Aorta (tissue), 5 donors: ENCODE results near the gene PTPRM. TPM values are rescaled to one million over a fixed set of nuclear protein-coding genes. Genes with fewer than 3 reads are reported as not detected.
A peak's percentile ranks its signal among the peaks of the same experiment; 100 is the strongest.

ENCODE experiments used
- ATAC-seq: fragments of 200-7000 bp; cut with Tn5 transposase; one replicate; pipeline ENCODE4 v1.9.1; 2022; ENCODE audit warnings: moderate library complexity; ENCODE audit not compliant: low FRiP score
- DNase-seq, 2 donors: peaks; one replicate each; pipeline ENCODE4 v3.0.0-alpha.2; 2020
- H3K27ac ChIP-seq, 2 donors: one replicate each; pipeline ENCODE4 v1.5.1; 2013; ENCODE audit warnings: low read length in 2 of 2, mild to moderate bottlenecking in 2 of 2, moderate library complexity in 2 of 2, control low read depth in 1 of 2, inconsistent platforms in 1 of 2, low read depth in 1 of 2
- H3K27me3 ChIP-seq, 2 donors: one replicate each; pipeline ENCODE4 v1.6.1; 2013; ENCODE audit warnings: control low read depth in 1 of 2, low read length in 1 of 2, mild to moderate bottlenecking in 1 of 2, moderate library complexity in 1 of 2; ENCODE audit not compliant: insufficient read depth in 2 of 2, control insufficient read depth in 1 of 2
- H3K36me3 ChIP-seq, 2 donors: one replicate each; pipeline ENCODE4 v1.6.1; 2013; ENCODE audit warnings: control low read depth in 1 of 2, low read length in 1 of 2, mild to moderate bottlenecking in 1 of 2; ENCODE audit not compliant: insufficient read depth in 2 of 2, control insufficient read depth in 1 of 2
- H3K4me1 ChIP-seq, 2 donors: one replicate each; pipeline ENCODE4 v1.6.1; 2013; ENCODE audit warnings: low read length in 2 of 2, control low read depth in 1 of 2, mild to moderate bottlenecking in 1 of 2, moderate library complexity in 1 of 2; ENCODE audit not compliant: insufficient read depth in 2 of 2, control insufficient read depth in 1 of 2
- H3K4me3 ChIP-seq, 2 donors: one replicate each; pipeline ENCODE4 v1.5.1; 2013; ENCODE audit warnings: low read length in 2 of 2, control low read depth in 1 of 2, mild to moderate bottlenecking in 1 of 2
- H3K9me3 ChIP-seq: one replicate; pipeline ENCODE4 v1.6.1; 2013; ENCODE audit warnings: mild to moderate bottlenecking, low read length; ENCODE audit not compliant: control insufficient read depth
- WGBS, 2 donors: extraction: QIAGEN DNeasy Blood & Tissue Kit; methylation state at CpG; one replicate each; pipeline ENCODE4 v1.1.7; 2013; 5-methylcytosine and 5-hydroxymethylcytosine counted together
- intact Hi-C, 2 donors: fragments of 100-400 bp; cut with DNase I; formaldehyde crosslinking; loops; one replicate each; pipeline versions ENCODE4 v1.14.2 to v1.15.0; 2022
- polyA plus RNA-seq, 2 donors: library from polyadenylated mRNA; stranded (reverse); fragments of 200-250 nt; gene quantifications; one replicate each; pipeline ENCODE4 v1.2.3, GENCODE V29; 2013
- total RNA-seq, 2 donors: library from RNA; stranded (reverse); fragmentation: NEBNext Ultra II Directional; extraction: Animal tissue kit (Norgen Biotek cat#: 25700); gene quantifications; one replicate each; pipeline ENCODE4 v1.2.1, GENCODE V29; 2021
- donor health status: healthy with polysubstance abuse.
- donor health status: Bipolar disorder and iron deficiency.
- donor health status: DM: no; HTN: no; CAD: no.
- donor health status: DM: no; HTN: no; CAD: no.
- donor health status: DM: yes; HTN: yes; CAD: no.

Gene PTPRM
- total and polyA plus RNA-seq, 4 donors = 10.6 to 98.9 (median 65.6) TPM

- ATAC-seq (no peak), DNase-seq (no peak)
- Histone ChIP-seq H3K9me3 (no peaks in the 10 kb centered on the region), H3K36me3 (no peaks in the 10 kb centered on the region), H3K4me3 (no peak overlapping the region), H3K27me3 (no peaks in the 10 kb centered on the region), H3K4me1 (peaks cover 0 to 8% of the 10 kb centered on the region in 2 donors), H3K27ac (no peak overlapping the region)
- intact Hi-C loops = no loop called here
These were observed 55.6 kb downstream of the PTPRM start for GRCh38 chr18:7622721-7623120.

DNA sequence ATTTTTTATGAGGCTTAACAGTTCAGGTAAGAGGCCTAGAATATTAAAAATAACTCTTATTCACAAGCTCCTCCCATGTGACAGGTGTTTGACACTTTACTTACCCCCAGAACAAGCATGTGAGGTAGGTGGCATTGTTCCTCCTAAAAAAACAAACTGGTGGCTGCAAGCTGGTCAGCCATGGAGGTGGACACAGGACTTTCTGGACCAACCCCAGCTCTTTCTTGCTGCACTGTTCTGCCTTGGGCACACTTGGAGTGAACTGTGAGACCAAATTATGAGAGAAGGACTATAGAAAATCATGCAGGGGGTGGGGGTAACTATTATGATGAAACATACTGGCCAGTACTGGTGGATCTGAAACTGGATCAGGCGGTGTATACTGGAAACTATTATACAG lies 56.6 kb downstream of the PTPRM start:
- peaks cover 0 to 6% of the 10 kb centered on the region in 2 donors for H3K4me1 ChIP-seq
- 95 to 100% methylated on average over 1 of the region's 1 CpG for WGBS, 2 donors
- intact Hi-C loops = no loop called here

DNA sequence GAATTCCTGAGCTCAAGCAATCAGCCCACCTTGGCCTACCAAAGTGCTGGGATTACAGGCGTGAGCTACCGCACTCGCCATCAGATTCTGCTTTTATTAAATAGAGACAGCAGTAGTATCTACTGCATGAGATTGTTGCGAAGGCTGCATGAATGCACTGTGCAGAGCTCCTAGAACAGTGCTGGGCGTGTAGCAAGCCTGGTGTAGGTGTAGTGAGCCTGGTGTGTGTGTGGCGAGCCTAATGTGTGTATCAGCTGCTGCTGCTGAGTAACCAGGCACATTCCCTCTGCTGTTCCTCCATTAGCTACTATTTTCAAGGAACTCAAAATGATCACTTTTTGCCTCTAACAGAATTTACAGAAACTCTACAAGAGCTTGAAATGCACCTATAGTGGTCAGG lies 57.6 kb downstream of the PTPRM start:
- DNase-seq = no peak
- no peak overlapping the region for H3K4me3 ChIP-seq
- H3K27me3 ChIP-seq = no peaks in the 10 kb centered on the region
- 95 to 96% methylated on average over 6 of the region's 6 CpGs for WGBS, 2 donors
- peaks cover 0 to 5% of the 10 kb centered on the region in 2 donors for H3K4me1 ChIP-seq
- H3K36me3 ChIP-seq = no peaks in the 10 kb centered on the region
- intact Hi-C loops = no loop called here
- no peaks in the 10 kb centered on the region for H3K9me3 ChIP-seq
- H3K27ac ChIP-seq = no peak overlapping the region
- no peak for ATAC-seq

More for the DNA sequence above, 56.6 kb downstream of the PTPRM start:
- Histone ChIP-seq H3K27me3 (no peaks in the 10 kb centered on the region), H3K4me3 (no peak overlapping the region), H3K9me3 (no peaks in the 10 kb centered on the region), H3K36me3 (no peaks in the 10 kb centered on the region), H3K27ac (no peak overlapping the region)
- no peak for ATAC-seq
- DNase-seq = no peak

DNA sequence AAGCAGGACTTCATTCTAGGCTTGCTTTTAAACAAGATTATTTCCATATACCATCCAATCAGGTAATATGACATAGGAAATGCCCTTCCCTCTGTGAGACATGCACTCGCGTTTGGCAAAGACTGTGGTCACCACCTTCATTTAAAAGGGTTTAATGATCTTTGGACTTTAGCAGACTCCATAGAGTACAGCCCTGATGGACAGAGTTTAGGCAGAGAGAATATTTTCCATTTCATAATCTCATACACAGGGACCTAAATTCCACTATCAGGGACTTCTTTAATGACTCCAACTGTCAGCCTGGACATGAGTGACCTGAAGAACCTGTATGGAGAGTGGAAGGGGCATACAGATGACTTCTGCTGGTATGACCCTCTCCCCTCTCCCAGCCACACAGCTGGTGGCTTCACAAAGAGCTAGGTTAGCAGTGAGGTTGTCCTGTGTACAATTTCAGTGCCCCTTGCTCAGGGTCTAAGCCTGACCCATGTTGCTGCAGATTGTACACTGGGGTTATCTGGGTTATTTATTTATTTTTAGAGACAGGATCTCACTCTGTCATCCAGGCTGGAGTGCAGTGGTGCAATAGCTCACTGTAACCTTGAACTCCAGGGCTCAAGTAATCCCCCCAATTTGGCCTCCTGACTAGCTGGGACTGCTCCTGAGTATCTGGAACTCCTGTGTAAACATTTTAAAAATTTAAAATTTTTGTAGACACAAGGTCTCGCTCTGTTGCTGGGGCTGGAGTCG lies 59.2 kb downstream of the PTPRM start:
- Histone ChIP-seq H3K4me1 (peaks cover 0 to 5% of the 10 kb centered on the region in 2 donors), H3K9me3 (no peaks in the 10 kb centered on the region), H3K4me3 (no peak overlapping the region), H3K27me3 (no peaks in the 10 kb centered on the region), H3K36me3 (no peaks in the 10 kb centered on the region), H3K27ac (no peak overlapping the region)
- intact Hi-C loops = no loop called here
- no peak for ATAC-seq
- no peak for DNase-seq
- 85 to 86% methylated on average over 4 of the region's 4 CpGs for WGBS, 2 donors

GRCh38 chr18:7626922-7627440 lies 59.9 kb downstream of the PTPRM start:
- WGBS, 2 donors = 72 to 74% methylated on average over 5 of the region's 5 CpGs
- no peaks in the 10 kb centered on the region for H3K9me3 ChIP-seq
- no peaks in the 10 kb centered on the region for H3K27me3 ChIP-seq
- intact Hi-C loops = no loop called here
- ATAC-seq (peak; percentile 48), DNase-seq (no peak)
- H3K4me1 ChIP-seq = peaks cover 0 to 6% of the 10 kb centered on the region in 2 donors
- H3K27ac ChIP-seq = no peak overlapping the region
- no peaks in the 10 kb centered on the region for H3K36me3 ChIP-seq
- no peak overlapping the region for H3K4me3 ChIP-seq

DNA sequence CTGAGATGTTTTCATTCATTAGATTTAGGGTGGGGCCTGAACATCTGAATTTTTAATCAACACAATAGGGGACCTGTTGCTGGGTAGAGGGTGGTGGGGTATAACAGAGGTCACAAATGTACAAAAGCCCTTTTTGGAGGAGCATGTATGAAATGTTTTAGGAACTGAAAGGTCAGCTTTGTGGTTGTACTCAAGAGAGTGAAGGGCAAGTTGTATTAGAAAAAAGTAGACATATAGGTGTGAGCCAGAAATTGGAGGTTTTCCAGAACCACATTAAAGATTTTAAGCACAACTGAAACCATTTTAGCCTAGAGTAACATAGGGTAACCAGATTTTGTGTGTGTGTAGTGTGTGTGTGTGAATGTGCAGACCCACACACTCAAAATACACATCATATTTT lies 62.3 kb downstream of the PTPRM start:
- DNase-seq = no peak
- H3K27ac ChIP-seq = no peak overlapping the region
- H3K9me3 ChIP-seq = no peaks in the 10 kb centered on the region
- peaks cover 2 to 13% of the 10 kb centered on the region in 2 donors for H3K4me1 ChIP-seq
- no peak overlapping the region for H3K4me3 ChIP-seq
- H3K27me3 ChIP-seq = no peaks in the 10 kb centered on the region
- intact Hi-C loops = no loop called here
- ATAC-seq = no peak
- H3K36me3 ChIP-seq = no peaks in the 10 kb centered on the region

DNA sequence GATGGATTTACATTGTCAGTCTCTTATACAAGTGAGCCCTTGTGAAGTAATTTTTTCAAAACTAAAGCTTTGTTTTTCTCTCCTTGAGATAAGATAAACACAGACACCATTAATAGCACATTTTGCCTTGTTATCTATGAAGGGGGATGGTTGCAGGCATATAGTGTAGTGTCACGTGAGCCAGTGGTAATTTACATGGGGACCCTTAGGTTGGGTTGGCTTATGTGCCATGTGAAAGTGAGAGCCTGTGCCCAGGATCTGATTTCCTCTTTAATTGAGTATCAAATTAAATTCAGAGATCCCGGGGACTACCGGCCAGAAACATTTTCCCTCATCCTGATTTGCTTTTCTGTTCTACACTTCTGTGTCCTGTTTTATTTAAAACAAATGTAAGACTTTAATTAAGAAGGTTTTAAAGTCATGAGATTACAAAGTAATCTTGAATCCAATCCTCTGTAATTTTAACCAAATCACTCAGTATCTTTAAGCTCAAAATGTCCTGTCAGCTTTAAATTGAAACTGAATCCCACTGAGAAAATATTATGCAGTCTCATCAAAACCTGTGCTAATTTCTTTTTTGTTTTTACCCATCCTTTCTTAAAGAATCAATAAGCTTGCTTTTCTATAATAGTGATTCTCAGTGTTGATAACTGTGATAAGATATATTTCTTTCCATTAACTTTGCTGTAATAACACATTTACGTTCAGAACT lies 63.8 kb downstream of the PTPRM start:
- H3K4me1 ChIP-seq = peaks cover 2 to 13% of the 10 kb centered on the region in 2 donors
- no peak for DNase-seq
- 75 to 82% methylated on average over 4 of the region's 4 CpGs for WGBS, 2 donors
- no peak for ATAC-seq
- no peaks in the 10 kb centered on the region for H3K36me3 ChIP-seq
- no peak overlapping the region for H3K4me3 ChIP-seq
- intact Hi-C loops = no loop called here
- no peak overlapping the region for H3K27ac ChIP-seq
- H3K9me3 ChIP-seq = no peaks in the 10 kb centered on the region
- no peaks in the 10 kb centered on the region for H3K27me3 ChIP-seq

GRCh38 chr18:7632152-7633098 lies 65.3 kb downstream of the PTPRM start:
- Histone ChIP-seq H3K36me3 (no peaks in the 10 kb centered on the region), H3K4me3 (no peak overlapping the region), H3K27me3 (no peaks in the 10 kb centered on the region), H3K9me3 (no peaks in the 10 kb centered on the region), H3K4me1 (peaks cover 2 to 8% of the 10 kb centered on the region in 2 donors), H3K27ac (no peak overlapping the region)
- intact Hi-C loops = no loop called here
- WGBS, 2 donors = 91% methylated on average over 6 of the region's 6 CpGs
- ATAC-seq (no peak), DNase-seq (no peak)
